Measurements from ENCODE around the gene MYBBP1A. TPM values are rescaled to one million over a fixed set of nuclear protein-coding genes. Genes with fewer than 3 reads are reported as not detected.

Gene MYBBP1A
- total and polyA plus RNA-seq, 9 of the 15 experiments (the other 6 are each of a cell fraction or from before 2014, with no cell fraction given): 2.0 to 114 (median 47.2) TPM

GRCh38 chr17:4551796-4552525, 3.2 kb downstream of the MYBBP1A start:
- FAIRE-seq (no peak), DNase-seq (ENCODE audit: extremely low read depth in 1 of 4, low spot score in 3 of 4) (no peak), ATAC-seq (no peak)
- no TSS peak for BruUV-seq (replicated peaks)
- ChIA-PET POLR2A (no interaction called here), CTCF (ENCODE audit: low intra/inter-chr PET ratio) (no interaction called here)
- WGBS (ENCODE audit: insufficient coverage, low coverage, missing lambda C conversion rate): 89% methylated on average over 10 of the region's 27 CpGs
- Histone ChIP-seq H4K20me1 (replicated peaks; ENCODE audit: control insufficient read depth, insufficient read depth, low read length) (no peaks in the 10 kb centered on the region), H3K4me3 (no peak overlapping the region), H3K9me3 (replicated peaks; ENCODE audit: control insufficient read depth, insufficient read depth, low read depth, low read length) (no peaks in the 10 kb centered on the region), H3K79me2 (ENCODE audit: control insufficient read depth, insufficient read depth, low read length) (peaks cover 38% of the 10 kb centered on the region), H3K4me1 (replicated peaks in 1 of 2; ENCODE audit: control insufficient read depth in 2 of 2, insufficient read depth in 2 of 2, low read length in 2 of 2) (peaks cover 3 to 43% of the 10 kb centered on the region in 2 experiments; a peak in 4 of 5 replicates), H3K9ac (ENCODE audit: insufficient read depth in 1 of 2, low read depth in 2 of 2, low read length in 2 of 2) (no peak overlapping the region; a peak in 1 of 4 replicates), H3K4me2 (ENCODE audit: insufficient read depth, low read length) (no peak overlapping the region), H3K27ac (ENCODE audit: extremely low read depth, low read depth, low read length) (no peak overlapping the region), H2AFZ (ENCODE audit: low read depth, low read length) (no peak overlapping the region), H3K9me1 (ENCODE audit: control insufficient read depth, insufficient read depth, low read length) (no peaks in the 10 kb centered on the region), H3K36me3 (ENCODE audit: control insufficient read depth, insufficient read depth, low read length) (peaks cover 70% of the 10 kb centered on the region; the same call in 2 of the 3 replicates), H3K27me3 (ENCODE audit: control insufficient read depth in 2 of 2, insufficient read depth in 2 of 2, low read length in 2 of 2) (no peaks in the 10 kb centered on the region)
- intact Hi-C loops (cut with micrococcal nuclease): no loop called here
- in situ Hi-C loops (cut with MboI): no loop called here
- TF ChIP-seq PHF8 (IDR thresholded peaks at IDR 0.05; ENCODE audit: borderline replicate concordance, low read length) (no peak), FUS (optimal IDR thresholded peaks at IDR 0.05; ENCODE audit: low read depth, low read length) (no peak), PML (IDR thresholded peaks at IDR 0.05; ENCODE audit: low read length) (no peak), PURB (CRISPR knock-in tag; IDR thresholded peaks at IDR 0.05; ENCODE audit: low read depth) (no peak), RBFOX2 (IDR thresholded peaks at IDR 0.05; ENCODE audit: low read depth, low read length) (peak; percentile 46; the same call in 1 of the 2 replicates)

- peaks cover 77% of the 10 kb centered on the region; the same call in 2 of the 3 replicates for H3K36me3 ChIP-seq (ENCODE audit: control insufficient read depth, insufficient read depth, low read length)
- peaks cover 3 to 42% of the 10 kb centered on the region in 2 experiments; a peak in 4 of 5 replicates for H3K4me1 ChIP-seq (replicated peaks in 1 of 2; ENCODE audit: control insufficient read depth in 2 of 2, insufficient read depth in 2 of 2, low read length in 2 of 2)
- no peak overlapping the region for H3K4me3 ChIP-seq
- H3K9me1 ChIP-seq (ENCODE audit: control insufficient read depth, insufficient read depth, low read length): no peaks in the 10 kb centered on the region
- H4K20me1 ChIP-seq (replicated peaks; ENCODE audit: control insufficient read depth, insufficient read depth, low read length): no peaks in the 10 kb centered on the region
- in situ Hi-C loops (cut with MboI): no loop called here
- 77% methylated on average over 2 of the region's 8 CpGs for WGBS (ENCODE audit: insufficient coverage, low coverage, missing lambda C conversion rate)
- no peaks in the 10 kb centered on the region for H3K9me3 ChIP-seq (replicated peaks; ENCODE audit: control insufficient read depth, insufficient read depth, low read depth, low read length)
- H2AFZ ChIP-seq (ENCODE audit: low read depth, low read length): no peak overlapping the region
- FAIRE-seq (no peak), ATAC-seq (no peak), DNase-seq (ENCODE audit: extremely low read depth in 1 of 4, low spot score in 3 of 4) (no peak)
- ChIA-PET POLR2A (no interaction called here), CTCF (ENCODE audit: low intra/inter-chr PET ratio) (no interaction called here)
- intact Hi-C loops (cut with micrococcal nuclease): no loop called here
- H3K79me2 ChIP-seq (ENCODE audit: control insufficient read depth, insufficient read depth, low read length): peaks cover 38% of the 10 kb centered on the region
- no peak overlapping the region for H3K9ac ChIP-seq (ENCODE audit: insufficient read depth in 1 of 2, low read depth in 2 of 2, low read length in 2 of 2)
- H3K27ac ChIP-seq (ENCODE audit: extremely low read depth, low read depth, low read length): no peak overlapping the region
- BruUV-seq (replicated peaks): no TSS peak
- H3K27me3 ChIP-seq (ENCODE audit: control insufficient read depth in 2 of 2, insufficient read depth in 2 of 2, low read length in 2 of 2): no peaks in the 10 kb centered on the region
- no peak overlapping the region for H3K4me2 ChIP-seq (ENCODE audit: insufficient read depth, low read length)
- TF ChIP-seq RNF2 (IDR thresholded peaks at IDR 0.05): no peak
- no peak for TF ChIP-seq CTBP1 (IDR thresholded peaks at IDR 0.05; ENCODE audit: borderline replicate concordance)
- no peak for TF ChIP-seq ZBTB26 (CRISPR knock-in tag; IDR thresholded peaks at IDR 0.05)
- no peak for TF ChIP-seq ZNF146 (CRISPR knock-in tag; IDR thresholded peaks at IDR 0.05; ENCODE audit: unreplicated experiment)
- no peak for TF ChIP-seq PRDM10 (IDR thresholded peaks at IDR 0.05; ENCODE audit: partially characterized antibody)
- TF ChIP-seq ZNF431 (CRISPR knock-in tag; IDR thresholded peaks at IDR 0.05): no peak
- TF ChIP-seq CHD2 (IDR thresholded peaks at IDR 0.05; ENCODE audit: low read depth, low read length): no peak
Measured at GRCh38 chr17:4551141-4551540, 4.0 kb downstream of the MYBBP1A start.

Data from K562 (cell line).